ENCODE measurements around the gene IL20. TPM values are rescaled to one million over a fixed set of nuclear protein-coding genes. Genes with fewer than 3 reads are reported as not detected.

IL20 gene
- polyA plus RNA-seq, 1 donor (not counting 4 experiments of a cell fraction or from before 2014, with no cell fraction given), result 4.7 TPM

DNA sequence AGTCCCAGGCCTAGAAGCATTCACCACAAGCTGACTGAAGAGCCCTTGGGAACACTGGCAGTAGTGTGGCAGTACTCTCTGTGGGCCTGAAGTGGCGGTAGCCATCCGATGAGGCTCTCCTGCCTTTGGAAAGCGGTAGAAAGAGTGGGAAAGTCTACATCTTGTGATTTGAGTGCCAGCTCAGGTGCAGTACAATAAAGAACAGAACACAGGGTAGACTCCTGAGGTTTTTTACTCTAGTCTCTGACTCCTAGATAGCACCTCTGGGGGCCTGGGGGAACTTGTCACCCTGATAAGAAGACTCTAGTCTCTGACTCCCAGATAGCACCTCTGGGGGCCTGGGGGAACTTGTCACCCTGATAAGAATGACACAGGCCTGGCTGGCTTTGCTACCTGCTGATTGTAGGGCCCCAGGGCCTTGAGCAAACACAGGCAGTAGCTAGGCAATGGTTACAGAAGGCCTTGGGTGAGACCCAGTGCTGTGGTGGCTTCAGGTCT is 18.0 kb upstream of the IL20 start:
- Histone ChIP-seq H3K79me2 (ENCODE audit: control insufficient read depth, insufficient read depth, low read length) (no peaks in the 10 kb centered on the region), H2AFZ (ENCODE audit: control insufficient read depth, low read length) (peak overlapping the region; percentile 20), H3K9ac (ENCODE audit: control insufficient read depth, extremely low read depth, insufficient read depth, low read length) (no peak overlapping the region), H4K20me1 (ENCODE audit: control insufficient read depth, extremely low read depth, insufficient read depth, low read length) (no peaks in the 10 kb centered on the region), H3K27ac (ENCODE audit: control insufficient read depth, insufficient read depth, low read length) (no peak overlapping the region), H3K9me1 (ENCODE audit: control insufficient read depth, extremely low read depth, insufficient read depth, low read length) (no peaks in the 10 kb centered on the region), H3K9me3 (ENCODE audit: control insufficient read depth, low read depth, low read length) (no peaks in the 10 kb centered on the region), H3K4me3 (ENCODE audit: control insufficient read depth in 2 of 3, extremely low read depth in 1 of 3, insufficient read depth in 2 of 3, low read depth in 1 of 3, low read length in 3 of 3) (no peak overlapping the region), H3K27me3 (ENCODE audit: control insufficient read depth, extremely low read depth, insufficient read depth, low read length) (no peaks in the 10 kb centered on the region), H3K4me2 (ENCODE audit: control insufficient read depth, extremely low read depth, insufficient read depth, low read depth, low read length) (peak overlapping the region; percentile 30), H3K4me1 (ENCODE audit: control insufficient read depth, extremely low read depth, insufficient read depth, low read length) (peaks cover 7% of the 10 kb centered on the region), H3K36me3 (ENCODE audit: control insufficient read depth in 2 of 2, extremely low read depth in 1 of 2, insufficient read depth in 2 of 2, low read length in 2 of 2) (no peaks in the 10 kb centered on the region)
- TF ChIP-seq EZH2 (IDR thresholded peaks at IDR 0.05; ENCODE audit: low read length), result no peak
- TF ChIP-seq, protein P1, sequence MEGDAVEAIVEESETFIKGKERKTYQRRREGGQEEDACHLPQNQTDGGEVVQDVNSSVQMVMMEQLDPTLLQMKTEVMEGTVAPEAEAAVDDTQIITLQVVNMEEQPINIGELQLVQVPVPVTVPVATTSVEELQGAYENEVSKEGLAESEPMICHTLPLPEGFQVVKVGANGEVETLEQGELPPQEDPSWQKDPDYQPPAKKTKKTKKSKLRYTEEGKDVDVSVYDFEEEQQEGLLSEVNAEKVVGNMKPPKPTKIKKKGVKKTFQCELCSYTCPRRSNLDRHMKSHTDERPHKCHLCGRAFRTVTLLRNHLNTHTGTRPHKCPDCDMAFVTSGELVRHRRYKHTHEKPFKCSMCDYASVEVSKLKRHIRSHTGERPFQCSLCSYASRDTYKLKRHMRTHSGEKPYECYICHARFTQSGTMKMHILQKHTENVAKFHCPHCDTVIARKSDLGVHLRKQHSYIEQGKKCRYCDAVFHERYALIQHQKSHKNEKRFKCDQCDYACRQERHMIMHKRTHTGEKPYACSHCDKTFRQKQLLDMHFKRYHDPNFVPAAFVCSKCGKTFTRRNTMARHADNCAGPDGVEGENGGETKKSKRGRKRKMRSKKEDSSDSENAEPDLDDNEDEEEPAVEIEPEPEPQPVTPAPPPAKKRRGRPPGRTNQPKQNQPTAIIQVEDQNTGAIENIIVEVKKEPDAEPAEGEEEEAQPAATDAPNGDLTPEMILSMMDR (optimal IDR thresholded peaks at IDR 0.05 in 1 of 3, IDR thresholded peaks at IDR 0.05 in 1 of 3, conservative IDR thresholded peaks at IDR 0.05 in 1 of 3; ENCODE audit: extremely low read depth in 1 of 3, insufficient read depth in 2 of 3, low read length in 3 of 3), result no peak
- FAIRE-seq (peak; percentile 5), DNase-seq (ENCODE audit: low read depth, low spot score) (no peak)
- dilution Hi-C loops (cut with MboI; ENCODE audit: extremely low pct_ligation_motif_present, low sequenced_read_pairs), result no loop called here

DNA sequence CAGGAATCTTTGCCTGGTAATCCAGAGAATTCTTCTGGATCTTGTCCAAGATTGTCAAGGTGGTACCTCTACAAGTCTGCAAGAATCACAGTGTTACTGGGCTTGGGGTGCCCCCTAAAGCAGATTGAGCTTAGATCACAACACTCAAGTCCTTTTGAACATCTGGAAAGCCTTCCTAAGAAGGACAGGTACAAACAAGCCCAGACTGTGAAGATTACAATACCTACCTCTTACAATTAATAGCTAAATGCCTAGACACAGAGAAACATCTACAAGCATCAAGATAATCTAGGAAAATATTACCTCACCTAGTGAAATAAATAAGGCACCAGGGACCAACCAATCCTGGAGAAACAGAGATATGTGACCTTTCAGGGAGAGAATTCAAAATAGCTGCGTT is 17.5 kb upstream of the IL20 start:
- no peaks in the 10 kb centered on the region for H3K79me2 ChIP-seq (ENCODE audit: control insufficient read depth, insufficient read depth, low read length)
- H3K9me1 ChIP-seq (ENCODE audit: control insufficient read depth, extremely low read depth, insufficient read depth, low read length), result no peaks in the 10 kb centered on the region
- H3K27me3 ChIP-seq (ENCODE audit: control insufficient read depth, extremely low read depth, insufficient read depth, low read length), result no peaks in the 10 kb centered on the region
- H3K27ac ChIP-seq (ENCODE audit: control insufficient read depth, insufficient read depth, low read length), result no peak overlapping the region
- no peaks in the 10 kb centered on the region for H3K36me3 ChIP-seq (ENCODE audit: control insufficient read depth in 2 of 2, extremely low read depth in 1 of 2, insufficient read depth in 2 of 2, low read length in 2 of 2)
- no peak overlapping the region for H3K4me3 ChIP-seq (ENCODE audit: control insufficient read depth in 2 of 3, extremely low read depth in 1 of 3, insufficient read depth in 2 of 3, low read depth in 1 of 3, low read length in 3 of 3)
- no peak for TF ChIP-seq EZH2 (IDR thresholded peaks at IDR 0.05; ENCODE audit: low read length)
- TF ChIP-seq, protein P1 (optimal IDR thresholded peaks at IDR 0.05 in 1 of 3, IDR thresholded peaks at IDR 0.05 in 1 of 3, conservative IDR thresholded peaks at IDR 0.05 in 1 of 3; ENCODE audit: extremely low read depth in 1 of 3, insufficient read depth in 2 of 3, low read length in 3 of 3), result no peak
- FAIRE-seq (peak; percentile 88), DNase-seq (ENCODE audit: low read depth, low spot score) (no peak)
- no peaks in the 10 kb centered on the region for H4K20me1 ChIP-seq (ENCODE audit: control insufficient read depth, extremely low read depth, insufficient read depth, low read length)
- H3K4me2 ChIP-seq (ENCODE audit: control insufficient read depth, extremely low read depth, insufficient read depth, low read depth, low read length), result peak overlapping the region; percentile 30
- peak overlapping the region; percentile 20 for H2AFZ ChIP-seq (ENCODE audit: control insufficient read depth, low read length)
- H3K4me1 ChIP-seq (ENCODE audit: control insufficient read depth, extremely low read depth, insufficient read depth, low read length), result peaks cover 7% of the 10 kb centered on the region
- H3K9me3 ChIP-seq (ENCODE audit: control insufficient read depth, low read depth, low read length), result no peaks in the 10 kb centered on the region
- H3K9ac ChIP-seq (ENCODE audit: control insufficient read depth, extremely low read depth, insufficient read depth, low read length), result no peak overlapping the region
- dilution Hi-C loops (cut with MboI; ENCODE audit: extremely low pct_ligation_motif_present, low sequenced_read_pairs), result no loop called here

All from keratinocyte (primary cell).